ENCODE data around the gene MUL1.

The MUL1 gene

GRCh38 chr1:20483098-20483832 lies 24.7 kb downstream of the MUL1 start:
- H3K27ac ChIP-seq (ENCODE audit: low read length), result no peak overlapping the region
- H3F3A ChIP-seq (ENCODE audit: insufficient read depth, low read length), result no peaks in the 10 kb centered on the region
- no peaks in the 10 kb centered on the region for H3K9me2 ChIP-seq (replicated peaks; ENCODE audit: insufficient read depth, low read length)
- peaks cover 92% of the 10 kb centered on the region for H3K27me3 ChIP-seq (replicated peaks; ENCODE audit: insufficient read depth, low read length)
- H3K9me3 ChIP-seq (replicated peaks; ENCODE audit: insufficient read depth, low read length), result no peaks in the 10 kb centered on the region
- no peaks in the 10 kb centered on the region for H3K79me2 ChIP-seq (ENCODE audit: low read length)
- no peaks in the 10 kb centered on the region for H3K4me1 ChIP-seq (ENCODE audit: low read length)
- TF ChIP-seq EZH2 (optimal IDR thresholded peaks at IDR 0.05; ENCODE audit: low read depth, low read length), result no peak
- TF ChIP-seq CTCF (IDR thresholded peaks at IDR 0.05; ENCODE audit: low read length), result no peak
- TF ChIP-seq EZH2phosphoT487 (IDR thresholded peaks at IDR 0.05; ENCODE audit: low read length), result no peak
- H3K9ac ChIP-seq (ENCODE audit: low read length), result no peak overlapping the region
- H2AFZ ChIP-seq (ENCODE audit: low read length), result no peak overlapping the region
- no peak overlapping the region for H3K4me2 ChIP-seq (ENCODE audit: low read depth, low read length)
- H3K36me3 ChIP-seq (replicated peaks; ENCODE audit: insufficient read depth, low read length), result no peaks in the 10 kb centered on the region
- DNase-seq, result no peak
- H4K20me1 ChIP-seq (ENCODE audit: insufficient read depth, low read length), result no peaks in the 10 kb centered on the region
- H3K4me3 ChIP-seq (ENCODE audit: low read length), result no peak overlapping the region

- Histone ChIP-seq H3K27me3 (replicated peaks; ENCODE audit: insufficient read depth, low read length) (peaks cover 92% of the 10 kb centered on the region), H4K20me1 (ENCODE audit: insufficient read depth, low read length) (no peaks in the 10 kb centered on the region), H3K9me2 (replicated peaks; ENCODE audit: insufficient read depth, low read length) (no peaks in the 10 kb centered on the region), H3K9ac (ENCODE audit: low read length) (no peak overlapping the region), H3K9me3 (replicated peaks; ENCODE audit: insufficient read depth, low read length) (no peaks in the 10 kb centered on the region), H3K4me3 (ENCODE audit: low read length) (no peak overlapping the region), H3K79me2 (ENCODE audit: low read length) (no peaks in the 10 kb centered on the region), H3K4me1 (ENCODE audit: low read length) (no peaks in the 10 kb centered on the region), H3K27ac (ENCODE audit: low read length) (no peak overlapping the region), H2AFZ (ENCODE audit: low read length) (no peak overlapping the region), H3K36me3 (replicated peaks; ENCODE audit: insufficient read depth, low read length) (no peaks in the 10 kb centered on the region), H3F3A (ENCODE audit: insufficient read depth, low read length) (no peaks in the 10 kb centered on the region), H3K4me2 (ENCODE audit: low read depth, low read length) (no peak overlapping the region)
- TF ChIP-seq EZH2phosphoT487 (IDR thresholded peaks at IDR 0.05; ENCODE audit: low read length) (no peak), CTCF (IDR thresholded peaks at IDR 0.05; ENCODE audit: low read length) (no peak), EZH2 (optimal IDR thresholded peaks at IDR 0.05; ENCODE audit: low read depth, low read length) (no peak)
- DNase-seq, result no peak
Measured at GRCh38 chr1:20481643-20482498, 26.1 kb downstream of the MUL1 start.

GRCh38 chr1:20480951-20481617 lies 26.9 kb downstream of the MUL1 start:
- no peaks in the 10 kb centered on the region for H4K20me1 ChIP-seq (ENCODE audit: insufficient read depth, low read length)
- no peak for TF ChIP-seq EZH2phosphoT487 (IDR thresholded peaks at IDR 0.05; ENCODE audit: low read length)
- no peak for TF ChIP-seq EZH2 (optimal IDR thresholded peaks at IDR 0.05; ENCODE audit: low read depth, low read length)
- TF ChIP-seq CTCF (IDR thresholded peaks at IDR 0.05; ENCODE audit: low read length), result no peak
- no peaks in the 10 kb centered on the region for H3K9me3 ChIP-seq (replicated peaks; ENCODE audit: insufficient read depth, low read length)
- no peaks in the 10 kb centered on the region for H3F3A ChIP-seq (ENCODE audit: insufficient read depth, low read length)
- H3K4me3 ChIP-seq (ENCODE audit: low read length), result no peak overlapping the region
- no peak overlapping the region for H3K9ac ChIP-seq (ENCODE audit: low read length)
- no peaks in the 10 kb centered on the region for H3K4me1 ChIP-seq (ENCODE audit: low read length)
- no peak overlapping the region for H3K4me2 ChIP-seq (ENCODE audit: low read depth, low read length)
- H3K36me3 ChIP-seq (replicated peaks; ENCODE audit: insufficient read depth, low read length), result no peaks in the 10 kb centered on the region
- H2AFZ ChIP-seq (ENCODE audit: low read length), result no peak overlapping the region
- H3K9me2 ChIP-seq (replicated peaks; ENCODE audit: insufficient read depth, low read length), result no peaks in the 10 kb centered on the region
- no peak for DNase-seq
- no peak overlapping the region for H3K27ac ChIP-seq (ENCODE audit: low read length)
- H3K79me2 ChIP-seq (ENCODE audit: low read length), result no peaks in the 10 kb centered on the region
- peaks cover 92% of the 10 kb centered on the region for H3K27me3 ChIP-seq (replicated peaks; ENCODE audit: insufficient read depth, low read length)
